LNCAP (cell line): ENCODE measurements around the gene OR4D11.

ENCODE experiments used
- CTCF ChIP-seq: fragments of 450-650 bp; IDR thresholded peaks from 2 replicates; pipeline ENCODE4 v1.5.1; 2017; ENCODE audit warnings: mild to moderate bottlenecking

The OR4D11 gene

GRCh38 chr11:59503276-59503675 lies at the start of gene OR4D11:
OR4D11 (plus strand) TSS chr11:59503576; CDS start chr11:59503576, 0 bp downstream.
- TF ChIP-seq CTCF: no peak

GRCh38 chr11:59456661-59457060 lies 46.7 kb upstream of the OR4D11 start, which contains the start of gene OR4D6:
OR4D6 (plus strand) TSS chr11:59456961; CDS start chr11:59456961, 0 bp downstream.
- TF ChIP-seq CTCF: no peak

- TF ChIP-seq CTCF: no peak
Observed at GRCh38 chr11:59459916-59460315, 43.5 kb upstream of the OR4D11 start.

- TF ChIP-seq CTCF: no peak
Observed at GRCh38 chr11:59463190-59463641, 40.2 kb upstream of the OR4D11 start.

GRCh38 chr11:59473015-59473414 lies 30.4 kb upstream of the OR4D11 start, which contains the start of gene OR4D10:
OR4D10 (plus strand) TSS chr11:59473315; CDS start chr11:59477430, 4,115 bp downstream.
- no peak for TF ChIP-seq CTCF

- no peak for TF ChIP-seq CTCF
Observed at GRCh38 chr11:59475176-59475575, 28.2 kb upstream of the OR4D11 start.

- no peak for TF ChIP-seq CTCF
Observed at GRCh38 chr11:59479906-59480305, 23.5 kb upstream of the OR4D11 start.

GRCh38 chr11:59480359-59480758 lies 23.0 kb upstream of the OR4D11 start:
- TF ChIP-seq CTCF: no peak
